MCF 10A (cell line): ENCODE measurements around the gene SMARCC2. TPM values are rescaled to one million over a fixed set of nuclear protein-coding genes. Genes with fewer than 3 reads are reported as not detected.

Experiments
- BruUV-seq: library from RNA; stranded (reverse); fragments of 400-500 nt; replicated peaks from 2 replicates; lab custom pipeline; 2021; lab: Mats Ljungman, UMichigan
- CTCF ChIA-PET: fragments of 300-600 bp; sonication (Branson Sonifier 250); formaldehyde crosslinking; extraction: SDS; loops from one replicate; lab custom pipeline; 2021; ENCODE audit warnings: antibody characterized with exemption, inconsistent platforms; lab: Yijun Ruan, JAX
- POLR2A ChIA-PET: fragments of 300-600, 350-650 bp; sonication (Branson Sonifier 250); formaldehyde crosslinking; extraction: SDS; loops from one replicate; lab custom pipeline; 2020; ENCODE audit warnings: antibody characterized with exemption, inconsistent platforms; lab: Yijun Ruan, JAX
- DNase-seq: peaks from one replicate; pipeline ENCODE4 v3.0.0-alpha.2; 2018; ENCODE audit not compliant: unreplicated experiment
- H3K27ac Mint-ChIP-seq: one replicate; pipeline ENCODE4 v1.8.0; 2022; ENCODE audit warnings: mild to moderate bottlenecking, low read depth, mixed read lengths; ENCODE audit not compliant: unreplicated experiment
- H3K27me3 Mint-ChIP-seq: one replicate; pipeline ENCODE4 v1.8.0; 2022; ENCODE audit warnings: mixed read lengths; ENCODE audit not compliant: insufficient read depth, unreplicated experiment
- H3K36me3 Mint-ChIP-seq: one replicate; pipeline ENCODE4 v1.8.0; 2022; ENCODE audit warnings: mild to moderate bottlenecking, moderate library complexity, mixed read lengths; ENCODE audit not compliant: insufficient read depth, unreplicated experiment
- H3K4me1 Mint-ChIP-seq: one replicate; pipeline ENCODE4 v1.8.0; 2022; ENCODE audit warnings: mixed read lengths; ENCODE audit not compliant: insufficient read depth, unreplicated experiment
- H3K4me3 Mint-ChIP-seq: one replicate; pipeline ENCODE4 v1.8.0; 2022; ENCODE audit warnings: mild to moderate bottlenecking, moderate library complexity, mixed read lengths; ENCODE audit not compliant: unreplicated experiment
- H3K9me3 Mint-ChIP-seq: one replicate; pipeline ENCODE4 v1.8.0; 2022; ENCODE audit warnings: mixed read lengths; ENCODE audit not compliant: unreplicated experiment
- intact Hi-C: fragments of 100-400 bp; cut with micrococcal nuclease; formaldehyde crosslinking; loops from 2 replicates; pipeline ENCODE4 v1.14.1; 2022
- total RNA-seq: library from RNA; stranded (reverse); gene quantifications from 2 replicates; pipeline ENCODE4 v1.2.3, GENCODE V29; 2022
- TF ChIP-seq, protein P1 (sequence below): fragments of 200-600 bp; IDR thresholded peaks from one replicate; pipeline ENCODE4 v1.8.0; 2022; ENCODE audit warnings: antibody characterized with exemption, mild to moderate bottlenecking; ENCODE audit not compliant: unreplicated experiment

The SMARCC2 gene
- total RNA-seq, 1 experiment from 2014 or later: 52.1 TPM

DNA sequence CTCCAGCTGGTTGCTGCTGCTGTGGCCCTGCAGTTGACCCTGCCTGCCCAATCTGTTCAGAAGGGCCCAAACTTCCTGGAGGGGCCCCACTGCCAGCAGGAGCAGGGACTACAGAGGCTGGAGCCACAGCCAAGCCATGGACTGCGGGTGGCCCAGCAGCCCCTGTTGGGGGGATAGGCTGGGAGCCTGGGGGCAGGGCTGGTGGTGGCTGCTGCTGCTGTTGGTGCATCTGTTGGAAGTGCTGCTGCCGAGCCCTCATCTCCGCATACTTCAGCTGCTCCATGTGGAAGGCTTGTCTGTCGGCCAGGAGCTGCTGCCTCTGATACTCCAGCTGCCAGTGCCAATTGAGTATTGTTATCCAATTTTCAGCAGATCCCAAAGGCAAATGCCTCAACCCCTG is 23.9 kb downstream of the SMARCC2 start:
- H3K27me3 Mint-ChIP-seq: no peaks in the 10 kb centered on the region
- ChIA-PET POLR2A (interaction anchor here (1.1 to 7.6 kb wide), 7 partner anchors 9 to 47 kb away, joined by 3 to 146 read pairs (median 6); partner anchors contain the start of genes ESYT1, SMARCC2 and ZC3H10), CTCF (interaction anchor here (0.5 to 1.5 kb wide), 7 partner anchors 9 to 121 kb away, joined by 3 to 6 read pairs (median 3); partner anchors contain the start of gene RNF41)
- H3K36me3 Mint-ChIP-seq: peaks cover 98% of the 10 kb centered on the region
- TF ChIP-seq, protein P1, sequence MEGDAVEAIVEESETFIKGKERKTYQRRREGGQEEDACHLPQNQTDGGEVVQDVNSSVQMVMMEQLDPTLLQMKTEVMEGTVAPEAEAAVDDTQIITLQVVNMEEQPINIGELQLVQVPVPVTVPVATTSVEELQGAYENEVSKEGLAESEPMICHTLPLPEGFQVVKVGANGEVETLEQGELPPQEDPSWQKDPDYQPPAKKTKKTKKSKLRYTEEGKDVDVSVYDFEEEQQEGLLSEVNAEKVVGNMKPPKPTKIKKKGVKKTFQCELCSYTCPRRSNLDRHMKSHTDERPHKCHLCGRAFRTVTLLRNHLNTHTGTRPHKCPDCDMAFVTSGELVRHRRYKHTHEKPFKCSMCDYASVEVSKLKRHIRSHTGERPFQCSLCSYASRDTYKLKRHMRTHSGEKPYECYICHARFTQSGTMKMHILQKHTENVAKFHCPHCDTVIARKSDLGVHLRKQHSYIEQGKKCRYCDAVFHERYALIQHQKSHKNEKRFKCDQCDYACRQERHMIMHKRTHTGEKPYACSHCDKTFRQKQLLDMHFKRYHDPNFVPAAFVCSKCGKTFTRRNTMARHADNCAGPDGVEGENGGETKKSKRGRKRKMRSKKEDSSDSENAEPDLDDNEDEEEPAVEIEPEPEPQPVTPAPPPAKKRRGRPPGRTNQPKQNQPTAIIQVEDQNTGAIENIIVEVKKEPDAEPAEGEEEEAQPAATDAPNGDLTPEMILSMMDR: no peak
- no peak for DNase-seq
- no peaks in the 10 kb centered on the region for H3K9me3 Mint-ChIP-seq
- H3K4me1 Mint-ChIP-seq: peaks cover 12% of the 10 kb centered on the region
- peak overlapping the region; percentile 16 for H3K27ac Mint-ChIP-seq
- no TSS peak for BruUV-seq
- intact Hi-C loops: no loop called here
- no peak overlapping the region for H3K4me3 Mint-ChIP-seq

DNA sequence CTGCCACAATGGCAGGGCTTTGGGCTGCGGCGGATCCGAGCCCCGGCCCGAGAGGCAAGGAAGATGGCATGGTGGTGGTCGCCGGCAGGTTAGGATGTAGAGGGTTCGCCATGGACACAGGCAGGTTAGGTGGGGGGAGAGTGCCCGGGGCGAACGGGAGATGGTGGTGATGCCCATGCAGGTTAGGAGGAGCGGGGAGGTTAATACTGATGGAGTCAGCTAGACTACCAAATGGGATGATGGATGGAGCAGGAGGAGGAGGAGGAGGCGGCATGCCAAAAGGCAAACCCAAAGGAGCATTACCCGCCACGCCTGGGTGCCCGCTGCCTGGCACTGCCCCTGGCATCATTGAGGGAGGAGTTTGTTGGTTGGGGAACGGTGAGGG is 24.9 kb downstream of the SMARCC2 start:
- Mint-ChIP-seq H3K4me1 (peaks cover 23% of the 10 kb centered on the region), H3K4me3 (no peak overlapping the region), H3K36me3 (peaks cover 98% of the 10 kb centered on the region), H3K27me3 (no peaks in the 10 kb centered on the region), H3K9me3 (no peaks in the 10 kb centered on the region), H3K27ac (no peak overlapping the region)
- intact Hi-C loops: no loop called here
- ChIA-PET CTCF (interaction anchor here (1.0 to 6.1 kb wide), 2 partner anchors 10 to 24 kb away, joined by 3 to 36 read pairs; partner anchors contain the start of gene SMARCC2), POLR2A (interaction anchor here (0.6 to 7.6 kb wide), 6 partner anchors 9 to 45 kb away, joined by 3 to 146 read pairs (median 11); partner anchors contain the start of genes ESYT1 and SMARCC2)
- BruUV-seq: no TSS peak
- TF ChIP-seq, protein P1: no peak
- DNase-seq: no peak

DNA sequence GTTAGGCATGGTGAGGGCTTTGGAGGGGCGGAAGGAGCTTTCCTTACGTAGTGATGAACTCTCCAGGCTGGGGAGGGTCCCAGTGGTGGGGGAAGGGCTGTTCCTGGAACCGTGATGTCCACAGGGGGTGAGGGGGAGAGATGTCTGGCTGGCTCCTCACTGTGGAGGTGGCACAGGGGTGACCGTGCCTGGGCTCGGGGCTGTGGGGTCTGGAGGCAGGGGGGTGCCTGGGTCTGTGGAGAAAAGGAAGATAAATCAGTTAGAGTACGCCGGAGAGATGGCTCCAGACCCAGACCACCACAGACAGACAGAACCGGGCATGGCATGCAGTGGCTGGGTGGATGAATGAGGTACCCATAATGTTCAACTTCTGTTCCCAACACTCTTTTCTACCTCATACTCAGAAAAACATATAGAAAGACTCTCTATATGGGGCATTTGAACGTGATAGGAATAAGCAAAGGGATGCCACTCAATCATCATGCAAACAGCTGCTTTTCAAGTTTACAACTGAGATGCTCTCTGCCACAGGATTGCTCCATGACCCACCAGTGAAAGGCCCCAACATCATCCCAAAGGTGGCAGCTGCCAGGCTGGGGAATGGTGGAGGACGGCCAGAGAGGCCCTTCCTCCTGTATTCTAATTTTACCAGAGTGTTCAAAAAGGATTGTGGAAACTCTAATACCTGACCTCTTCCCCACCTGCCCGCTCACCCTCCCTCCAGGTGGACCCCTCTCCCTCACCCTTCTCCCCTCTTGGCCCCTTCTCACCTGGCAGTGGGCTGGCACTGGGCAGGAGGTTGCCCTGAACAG is 25.5 kb downstream of the SMARCC2 start:
- POLR2A ChIA-PET: interaction anchor here (0.6 to 7.6 kb wide), 8 partner anchors 8 to 144 kb away, joined by 3 to 146 read pairs (median 11); partner anchors contain the start of genes ESYT1, MYL6B, RPL41 and SMARCC2
- Mint-ChIP-seq H3K27me3 (no peaks in the 10 kb centered on the region), H3K27ac (no peak overlapping the region), H3K9me3 (no peaks in the 10 kb centered on the region), H3K4me3 (no peak overlapping the region), H3K36me3 (peaks cover 98% of the 10 kb centered on the region), H3K4me1 (peaks cover 26% of the 10 kb centered on the region)
- TF ChIP-seq, protein P1: no peak
- no TSS peak for BruUV-seq
- intact Hi-C loops: no loop called here
- CTCF ChIA-PET: interaction anchor here (0.6 to 6.1 kb wide), 4 partner anchors 15 to 301 kb away, joined by 3 to 36 read pairs (median 3); partner anchors contain the start of gene SMARCC2
- DNase-seq: no peak
